ENCODE data around the gene MYOCD. TPM values are rescaled to one million over a fixed set of nuclear protein-coding genes. Genes with fewer than 3 reads are reported as not detected.

Gene MYOCD
- total RNA-seq, 1 experiment from 2014 or later: not detected

DNA sequence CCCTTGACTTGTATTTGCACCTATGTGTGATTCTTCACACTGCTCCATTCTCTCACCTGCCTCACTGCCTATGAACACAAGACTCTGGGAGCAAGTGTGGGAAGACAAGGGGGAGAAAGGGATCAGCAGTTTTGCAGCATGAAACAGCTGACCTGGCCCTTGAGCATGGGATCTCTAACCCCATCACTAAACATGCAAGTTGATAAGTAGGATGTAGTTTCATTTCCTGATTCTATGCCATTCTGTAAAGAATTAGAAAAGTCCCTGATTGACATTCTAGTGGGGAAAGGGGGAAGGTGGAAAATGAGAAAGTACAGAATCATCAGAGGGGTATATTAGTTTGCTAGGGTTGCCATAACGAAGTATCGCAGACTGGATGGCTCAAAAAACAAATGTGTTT lies 25.3 kb upstream of the MYOCD start:
- no peak for ATAC-seq
- no peaks in the 10 kb centered on the region for H4K20me1 ChIP-seq (ENCODE audit: insufficient read depth)
- H3K79me2 ChIP-seq (ENCODE audit: insufficient read depth, low read length): no peaks in the 10 kb centered on the region
- ChIA-PET POLR2A (no interaction called here), RAD21 (ENCODE audit: low non-redundant PET in 1 of 2, low total read pairs in 2 of 2, uncharacterized antibody in 2 of 2, unreplicated experiment in 2 of 2) (no interaction called here), CTCF (no interaction called here)
- no peak overlapping the region for H3K9ac ChIP-seq (ENCODE audit: low read length)
- intact Hi-C loops (cut with micrococcal nuclease): no loop called here
- DNase-seq (ENCODE audit: low read depth, low spot score): no peak
- no peak overlapping the region for H3K27ac ChIP-seq (ENCODE audit: low read depth, low read length)
- no peak overlapping the region for H3K4me2 ChIP-seq (ENCODE audit: low read length)
- TF ChIP-seq SP1 (IDR thresholded peaks at IDR 0.05; ENCODE audit: low read depth) (no peak), POLR2AphosphoS5 (IDR thresholded peaks at IDR 0.05; ENCODE audit: low read depth, low read length) (no peak), SRF (IDR thresholded peaks at IDR 0.05; ENCODE audit: low read depth) (no peak), CEBPB (IDR thresholded peaks at IDR 0.05; ENCODE audit: low read depth) (no peak), RAD21 (IDR thresholded peaks at IDR 0.05; ENCODE audit: low read depth) (no peak), EGR1 (IDR thresholded peaks at IDR 0.05; ENCODE audit: low read depth) (no peak), POLR2A (IDR thresholded peaks at IDR 0.05; ENCODE audit: borderline replicate concordance, extremely low read depth, insufficient read depth, insufficient read length) (no peak), EZH2phosphoT487 (IDR thresholded peaks at IDR 0.05; ENCODE audit: borderline replicate concordance) (no peak), SIN3A (IDR thresholded peaks at IDR 0.05; ENCODE audit: low read depth) (no peak), YY1 (IDR thresholded peaks at IDR 0.05; ENCODE audit: extremely low read depth, insufficient replicate concordance, low read depth, low read length) (no peak), FOSL1 (IDR thresholded peaks at IDR 0.05; ENCODE audit: low read depth) (no peak), ELF1 (IDR thresholded peaks at IDR 0.05; ENCODE audit: borderline replicate concordance, low read depth) (no peak), TCF7L2 (IDR thresholded peaks at IDR 0.05; ENCODE audit: borderline replicate concordance, extremely low read depth, insufficient read depth, insufficient read length) (no peak), CBX3 (IDR thresholded peaks at IDR 0.05; ENCODE audit: low read depth) (no peak), ZFX (IDR thresholded peaks at IDR 0.05) (no peak), EZH2 (IDR thresholded peaks at IDR 0.05) (no peak)
- TF ChIP-seq, protein P1, sequence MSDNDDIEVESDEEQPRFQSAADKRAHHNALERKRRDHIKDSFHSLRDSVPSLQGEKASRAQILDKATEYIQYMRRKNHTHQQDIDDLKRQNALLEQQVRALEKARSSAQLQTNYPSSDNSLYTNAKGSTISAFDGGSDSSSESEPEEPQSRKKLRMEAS (IDR thresholded peaks at IDR 0.05): no peak
- TF ChIP-seq, protein P2, sequence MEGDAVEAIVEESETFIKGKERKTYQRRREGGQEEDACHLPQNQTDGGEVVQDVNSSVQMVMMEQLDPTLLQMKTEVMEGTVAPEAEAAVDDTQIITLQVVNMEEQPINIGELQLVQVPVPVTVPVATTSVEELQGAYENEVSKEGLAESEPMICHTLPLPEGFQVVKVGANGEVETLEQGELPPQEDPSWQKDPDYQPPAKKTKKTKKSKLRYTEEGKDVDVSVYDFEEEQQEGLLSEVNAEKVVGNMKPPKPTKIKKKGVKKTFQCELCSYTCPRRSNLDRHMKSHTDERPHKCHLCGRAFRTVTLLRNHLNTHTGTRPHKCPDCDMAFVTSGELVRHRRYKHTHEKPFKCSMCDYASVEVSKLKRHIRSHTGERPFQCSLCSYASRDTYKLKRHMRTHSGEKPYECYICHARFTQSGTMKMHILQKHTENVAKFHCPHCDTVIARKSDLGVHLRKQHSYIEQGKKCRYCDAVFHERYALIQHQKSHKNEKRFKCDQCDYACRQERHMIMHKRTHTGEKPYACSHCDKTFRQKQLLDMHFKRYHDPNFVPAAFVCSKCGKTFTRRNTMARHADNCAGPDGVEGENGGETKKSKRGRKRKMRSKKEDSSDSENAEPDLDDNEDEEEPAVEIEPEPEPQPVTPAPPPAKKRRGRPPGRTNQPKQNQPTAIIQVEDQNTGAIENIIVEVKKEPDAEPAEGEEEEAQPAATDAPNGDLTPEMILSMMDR (IDR thresholded peaks at IDR 0.05 in 2 of 3, conservative IDR thresholded peaks at IDR 0.05 in 1 of 3; ENCODE audit: borderline replicate concordance in 1 of 3, insufficient read depth in 1 of 3, low read depth in 2 of 3, low read length in 2 of 3): no peak
- TF ChIP-seq, protein P3, sequence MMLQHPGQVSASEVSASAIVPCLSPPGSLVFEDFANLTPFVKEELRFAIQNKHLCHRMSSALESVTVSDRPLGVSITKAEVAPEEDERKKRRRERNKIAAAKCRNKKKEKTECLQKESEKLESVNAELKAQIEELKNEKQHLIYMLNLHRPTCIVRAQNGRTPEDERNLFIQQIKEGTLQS (IDR thresholded peaks at IDR 0.05): no peak
- H3K4me3 ChIP-seq (replicated peaks in 1 of 2; ENCODE audit: low read depth in 1 of 2, low read length in 2 of 2): no peak overlapping the region
- H3K36me3 ChIP-seq (ENCODE audit: control insufficient read depth in 1 of 2, insufficient read depth in 2 of 2, low read length in 2 of 2): no peaks in the 10 kb centered on the region
- no peak overlapping the region for H2AFZ ChIP-seq (ENCODE audit: low read depth, low read length, poor library complexity, severe bottlenecking)
- peaks cover 35% of the 10 kb centered on the region for H3K27me3 ChIP-seq (ENCODE audit: insufficient read depth, low read length)
- H3K9me2 ChIP-seq (ENCODE audit: insufficient read depth): no peaks in the 10 kb centered on the region
- no TSS peak for BruUV-seq (replicated peaks)
- H3K4me1 ChIP-seq (ENCODE audit: control insufficient read depth in 1 of 2, insufficient read depth in 2 of 2, low read length in 2 of 2): 0 out of 4 replicates have a peak, but pooled peaks cover 0 to 5% of the 10 kb centered on the region in 2 experiments
- no peaks in the 10 kb centered on the region for H3K9me3 ChIP-seq (ENCODE audit: control insufficient read depth in 1 of 2, insufficient read depth in 1 of 2, low read depth in 1 of 2, low read length in 2 of 2)
